Progenitor cell of endocrine pancreas (in vitro differentiated cells): ENCODE results near the gene KCTD5. TPM values are rescaled to one million over a fixed set of nuclear protein-coding genes. Genes with fewer than 3 reads are reported as not detected.

Experiments
- DNase-seq: peaks from one replicate; pipeline ENCODE4 v3.0.0; 2021; ENCODE audit warnings: low spot score; ENCODE audit not compliant: unreplicated experiment
- H3K27ac Mint-ChIP-seq: 2 replicates; pipeline ENCODE4 v1.8.0; 2021; ENCODE audit warnings: mild to moderate bottlenecking, moderate library complexity, mixed read lengths
- H3K27me3 Mint-ChIP-seq: 2 replicates; pipeline ENCODE4 v1.8.0; 2021; ENCODE audit warnings: mixed read lengths
- H3K36me3 Mint-ChIP-seq: 2 replicates; pipeline ENCODE4 v1.8.0; 2022; ENCODE audit warnings: mixed read lengths; ENCODE audit not compliant: insufficient read depth
- H3K4me1 Mint-ChIP-seq: 2 replicates; pipeline ENCODE4 v1.8.0; 2021; ENCODE audit warnings: low read depth, mixed read lengths
- H3K4me3 Mint-ChIP-seq: 2 replicates; pipeline ENCODE4 v1.8.0; 2021; ENCODE audit warnings: low read depth, mild to moderate bottlenecking, moderate library complexity, mixed read lengths
- H3K9me3 Mint-ChIP-seq: 2 replicates; pipeline ENCODE4 v1.8.0; 2021; ENCODE audit warnings: low read depth, mixed read lengths
- total RNA-seq: library from RNA; stranded (reverse); gene quantifications from 2 replicates; pipeline ENCODE4 v1.2.1, GENCODE V29; 2021
- TF ChIP-seq, protein P1 (sequence below): fragments of 200-600 bp; sonication (generic); IDR thresholded peaks from one replicate; pipeline ENCODE4 v1.5.0; 2021; ENCODE audit warnings: antibody characterized with exemption, mild to moderate bottlenecking; ENCODE audit not compliant: unreplicated experiment

The KCTD5 gene
- total RNA-seq, 1 donor from 2014 or later = 21.4 TPM

DNA sequence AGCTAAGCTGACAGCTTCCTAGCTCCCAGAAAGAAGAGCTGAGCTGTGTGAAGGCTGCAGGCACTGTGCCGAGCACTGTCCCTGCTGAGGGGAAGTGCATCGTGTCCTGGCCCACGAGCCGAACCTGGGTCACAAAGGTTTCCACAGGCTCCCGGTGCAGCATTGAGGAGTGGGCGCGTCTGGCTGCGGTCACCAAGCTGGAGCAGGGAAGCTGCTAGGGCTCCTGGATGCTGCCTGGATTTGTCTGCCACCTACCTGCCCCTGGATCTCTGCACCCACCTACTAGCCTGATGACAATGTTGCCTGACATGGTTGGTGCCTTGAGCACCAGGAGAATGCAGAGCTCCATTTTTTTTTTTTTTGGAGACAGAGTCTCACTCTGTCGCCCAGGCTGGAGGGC lies 63.6 kb downstream of the KCTD5 start:
- no peak for DNase-seq
- Mint-ChIP-seq H3K4me1 (peaks cover 5% of the 10 kb centered on the region), H3K27me3 (no peaks in the 10 kb centered on the region), H3K36me3 (no peaks in the 10 kb centered on the region), H3K9me3 (no peaks in the 10 kb centered on the region), H3K4me3 (no peak overlapping the region), H3K27ac (no peak overlapping the region)
- TF ChIP-seq, protein P1, sequence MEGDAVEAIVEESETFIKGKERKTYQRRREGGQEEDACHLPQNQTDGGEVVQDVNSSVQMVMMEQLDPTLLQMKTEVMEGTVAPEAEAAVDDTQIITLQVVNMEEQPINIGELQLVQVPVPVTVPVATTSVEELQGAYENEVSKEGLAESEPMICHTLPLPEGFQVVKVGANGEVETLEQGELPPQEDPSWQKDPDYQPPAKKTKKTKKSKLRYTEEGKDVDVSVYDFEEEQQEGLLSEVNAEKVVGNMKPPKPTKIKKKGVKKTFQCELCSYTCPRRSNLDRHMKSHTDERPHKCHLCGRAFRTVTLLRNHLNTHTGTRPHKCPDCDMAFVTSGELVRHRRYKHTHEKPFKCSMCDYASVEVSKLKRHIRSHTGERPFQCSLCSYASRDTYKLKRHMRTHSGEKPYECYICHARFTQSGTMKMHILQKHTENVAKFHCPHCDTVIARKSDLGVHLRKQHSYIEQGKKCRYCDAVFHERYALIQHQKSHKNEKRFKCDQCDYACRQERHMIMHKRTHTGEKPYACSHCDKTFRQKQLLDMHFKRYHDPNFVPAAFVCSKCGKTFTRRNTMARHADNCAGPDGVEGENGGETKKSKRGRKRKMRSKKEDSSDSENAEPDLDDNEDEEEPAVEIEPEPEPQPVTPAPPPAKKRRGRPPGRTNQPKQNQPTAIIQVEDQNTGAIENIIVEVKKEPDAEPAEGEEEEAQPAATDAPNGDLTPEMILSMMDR = no peak

DNA sequence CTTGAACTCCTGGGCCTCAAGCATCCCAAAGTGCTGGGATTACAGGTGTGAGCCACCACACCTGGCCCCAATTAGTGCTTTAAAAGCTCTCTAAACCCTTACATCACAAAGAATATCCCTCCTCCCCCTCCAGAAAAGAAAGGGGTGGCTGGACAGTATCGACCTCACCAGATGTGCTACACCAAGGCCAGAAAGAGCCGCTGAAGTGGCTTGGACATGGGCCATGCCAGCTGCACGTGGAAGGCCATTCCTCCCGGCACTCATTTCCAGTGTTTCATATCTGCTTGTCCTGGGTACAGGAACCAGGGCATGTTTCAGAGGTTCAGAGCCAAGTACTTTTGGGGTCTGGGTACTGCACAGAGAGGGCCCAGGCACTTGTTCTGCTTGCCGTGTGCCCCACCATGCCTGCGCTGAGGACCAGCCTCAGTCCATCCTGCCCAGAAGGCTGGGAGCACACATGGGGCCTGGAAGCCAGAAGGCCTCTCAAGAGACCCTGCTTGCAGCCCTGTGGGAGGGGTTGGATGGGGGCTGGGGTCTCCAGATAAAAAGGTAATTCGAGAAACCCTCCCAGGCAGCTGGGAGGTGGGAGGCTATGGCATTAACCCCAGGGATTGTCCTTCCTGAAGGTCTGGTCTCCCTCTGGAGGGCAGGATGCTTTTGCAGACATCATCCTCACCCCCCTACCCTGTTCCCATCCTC lies 66.6 kb downstream of the KCTD5 start:
- no peak overlapping the region for H3K27ac Mint-ChIP-seq
- H3K36me3 Mint-ChIP-seq = peaks cover under 1% of the 10 kb centered on the region
- no peak overlapping the region for H3K4me3 Mint-ChIP-seq
- no peak for DNase-seq
- TF ChIP-seq, protein P1 = no peak
- H3K4me1 Mint-ChIP-seq = peaks cover 16% of the 10 kb centered on the region
- no peaks in the 10 kb centered on the region for H3K9me3 Mint-ChIP-seq
- H3K27me3 Mint-ChIP-seq = no peaks in the 10 kb centered on the region

DNA sequence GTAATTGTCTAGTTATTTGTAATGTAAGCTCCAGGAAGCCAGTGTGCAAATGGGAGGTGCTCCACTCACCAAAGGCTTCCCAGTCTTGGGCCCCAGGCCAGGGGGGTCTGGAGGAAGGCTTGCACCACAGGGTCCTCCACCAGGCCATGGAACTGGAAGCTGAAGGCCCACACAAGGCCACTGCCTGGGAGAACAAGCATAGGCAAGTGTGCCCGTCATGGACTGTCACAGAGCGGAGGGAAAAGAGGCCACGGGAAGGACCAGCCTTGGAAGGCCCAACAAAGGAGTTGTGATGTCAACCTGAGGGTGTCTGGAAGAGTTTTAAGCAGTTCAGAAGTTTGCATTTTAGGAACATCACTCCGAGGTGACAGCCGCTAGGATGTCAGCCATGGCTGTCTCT lies 67.2 kb downstream of the KCTD5 start:
- TF ChIP-seq, protein P1 = no peak
- no peaks in the 10 kb centered on the region for H3K27me3 Mint-ChIP-seq
- peaks cover 22% of the 10 kb centered on the region for H3K4me1 Mint-ChIP-seq
- H3K27ac Mint-ChIP-seq = no peak overlapping the region
- DNase-seq = no peak
- H3K9me3 Mint-ChIP-seq = no peaks in the 10 kb centered on the region
- H3K4me3 Mint-ChIP-seq = no peak overlapping the region
- peaks cover 4% of the 10 kb centered on the region for H3K36me3 Mint-ChIP-seq

- H3K27ac Mint-ChIP-seq = peak overlapping the region; percentile 86
Observed at GRCh38 chr16:2749936-2750335, 67.6 kb downstream of the KCTD5 start.

GRCh38 chr16:2751577-2752034 lies 69.3 kb downstream of the KCTD5 start:
- peak overlapping the region; percentile 93 for H3K4me3 Mint-ChIP-seq
- peaks cover 40% of the 10 kb centered on the region for H3K4me1 Mint-ChIP-seq
- TF ChIP-seq, protein P1 = no peak
- peak overlapping the region; percentile 100 for H3K27ac Mint-ChIP-seq
- no peaks in the 10 kb centered on the region for H3K9me3 Mint-ChIP-seq
- DNase-seq = no peak
- H3K36me3 Mint-ChIP-seq = peaks cover 9% of the 10 kb centered on the region
- H3K27me3 Mint-ChIP-seq = no peaks in the 10 kb centered on the region

More at GRCh38 chr16:2749936-2750335, 67.6 kb downstream of the KCTD5 start:
- Mint-ChIP-seq H3K9me3 (no peaks in the 10 kb centered on the region), H3K27me3 (no peaks in the 10 kb centered on the region), H3K4me1 (peaks cover 27% of the 10 kb centered on the region), H3K4me3 (no peak overlapping the region), H3K36me3 (peaks cover 5% of the 10 kb centered on the region)
- DNase-seq = no peak
- TF ChIP-seq, protein P1 = no peak
